ENCODE results near the gene UVSSA. TPM values are rescaled to one million over a fixed set of nuclear protein-coding genes. Genes with fewer than 3 reads are reported as not detected.

Gene UVSSA
- total and polyA plus RNA-seq, 9 of the 15 experiments (the other 6 are each of a cell fraction or from before 2014, with no cell fraction given) = 0.21 to 14.6 (median 3.3) TPM

GRCh38 chr4:1410491-1411325 lies 63.7 kb downstream of the UVSSA start (continued):
- TF ChIP-seq FOXA1 (IDR thresholded peaks at IDR 0.05; ENCODE audit: borderline replicate concordance) = no peak
- peak; percentile 97 for TF ChIP-seq ZNF12 (CRISPR knock-in tag; IDR thresholded peaks at IDR 0.05)
- no peak for TF ChIP-seq GTF2A2 (tag; IDR thresholded peaks at IDR 0.05)
- TF ChIP-seq EHMT2 (IDR thresholded peaks at IDR 0.05) = peak; percentile 100
- TF ChIP-seq CHD1 (IDR thresholded peaks at IDR 0.05; ENCODE audit: low read length) = no peak
- 0 out of 2 replicates have a peak, but pooled peaks have one; percentile 24 for TF ChIP-seq MTA1 (IDR thresholded peaks at IDR 0.05; ENCODE audit: borderline replicate concordance)
- TF ChIP-seq SREBF1 (IDR thresholded peaks at IDR 0.05; ENCODE audit: borderline replicate concordance, low read depth, low read length) = peak; percentile 95; the same call in 1 of the 2 replicates
- peak; percentile 100 for TF ChIP-seq REST (IDR thresholded peaks at IDR 0.05; ENCODE audit: borderline replicate concordance)
- peak; percentile 100 for TF ChIP-seq REST (CRISPR knock-in tag; IDR thresholded peaks at IDR 0.05; ENCODE audit: low read depth)
- peak; percentile 100 for TF ChIP-seq FOXP1 (CRISPR knock-in tag; IDR thresholded peaks at IDR 0.05)
- TF ChIP-seq SMC3 (conservative IDR thresholded peaks at IDR 0.05; ENCODE audit: insufficient read depth, low read depth, low read length) = no peak
- no peak for TF ChIP-seq LARP7 (IDR thresholded peaks at IDR 0.05)
- 0 out of 2 replicates have a peak, but pooled peaks have one; percentile 49 for TF ChIP-seq HINFP (tag; conservative IDR thresholded peaks at IDR 0.05; ENCODE audit: low read depth)
- TF ChIP-seq, protein P1, sequence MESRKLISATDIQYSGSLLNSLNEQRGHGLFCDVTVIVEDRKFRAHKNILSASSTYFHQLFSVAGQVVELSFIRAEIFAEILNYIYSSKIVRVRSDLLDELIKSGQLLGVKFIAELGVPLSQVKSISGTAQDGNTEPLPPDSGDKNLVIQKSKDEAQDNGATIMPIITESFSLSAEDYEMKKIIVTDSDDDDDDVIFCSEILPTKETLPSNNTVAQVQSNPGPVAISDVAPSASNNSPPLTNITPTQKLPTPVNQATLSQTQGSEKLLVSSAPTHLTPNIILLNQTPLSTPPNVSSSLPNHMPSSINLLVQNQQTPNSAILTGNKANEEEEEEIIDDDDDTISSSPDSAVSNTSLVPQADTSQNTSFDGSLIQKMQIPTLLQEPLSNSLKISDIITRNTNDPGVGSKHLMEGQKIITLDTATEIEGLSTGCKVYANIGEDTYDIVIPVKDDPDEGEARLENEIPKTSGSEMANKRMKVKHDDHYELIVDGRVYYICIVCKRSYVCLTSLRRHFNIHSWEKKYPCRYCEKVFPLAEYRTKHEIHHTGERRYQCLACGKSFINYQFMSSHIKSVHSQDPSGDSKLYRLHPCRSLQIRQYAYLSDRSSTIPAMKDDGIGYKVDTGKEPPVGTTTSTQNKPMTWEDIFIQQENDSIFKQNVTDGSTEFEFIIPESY (CRISPR knock-in tag; IDR thresholded peaks at IDR 0.05) = peak; percentile 98

All from K562 (cell line).